Measurements from ENCODE around the gene WSCD2. TPM values are rescaled to one million over a fixed set of nuclear protein-coding genes. Genes with fewer than 3 reads are reported as not detected.

Gene WSCD2
- total RNA-seq, 4 donors from 2014 or later = 0.13 to 4.6 (median 0.29) TPM

- TF ChIP-seq EP300 (IDR thresholded peaks at IDR 0.05) (no peak), POLR2A (IDR thresholded peaks at IDR 0.05) (no peak), POLR2AphosphoS5 (IDR thresholded peaks at IDR 0.05) (no peak), CTCF (IDR thresholded peaks at IDR 0.05) (no peak)
- WGBS = 50% methylated on average over 13 of the region's 13 CpGs
- Histone ChIP-seq H3K36me3 (no peaks in the 10 kb centered on the region), H3K4me3 (no peak overlapping the region), H3K4me1 (no peaks in the 10 kb centered on the region), H3K9me3 (no peaks in the 10 kb centered on the region), H3K27me3 (peaks cover 28% of the 10 kb centered on the region), H3K27ac (no peak overlapping the region)
- DNase-seq (ENCODE audit: low spot score in 2 of 2) = no peak
Measured at GRCh38 chr12:108254517-108255251, 125.6 kb downstream of the WSCD2 start.

DNA sequence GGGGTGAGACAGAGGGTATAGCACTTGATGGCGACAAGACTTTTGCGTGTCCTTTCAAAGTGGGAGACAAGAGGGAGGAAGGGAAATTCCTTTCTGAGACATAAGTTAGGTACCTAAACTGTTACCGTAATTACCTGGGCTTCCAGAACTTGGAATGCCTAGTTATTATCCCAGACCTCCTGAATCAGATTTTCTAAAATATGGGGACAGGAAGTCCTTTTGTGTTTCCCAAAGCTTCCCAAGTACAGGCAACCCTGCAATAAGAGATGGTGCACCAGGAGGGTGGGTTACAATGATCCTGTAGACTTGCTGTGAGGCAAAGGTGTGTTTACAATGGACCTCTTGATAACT, 126.1 kb downstream of the WSCD2 start:
- no peak overlapping the region for H3K27ac ChIP-seq
- WGBS = 74% methylated on average over 3 of the region's 3 CpGs
- H3K36me3 ChIP-seq = no peaks in the 10 kb centered on the region
- H3K9me3 ChIP-seq = no peaks in the 10 kb centered on the region
- no peak for TF ChIP-seq POLR2A (IDR thresholded peaks at IDR 0.05)
- TF ChIP-seq EP300 (IDR thresholded peaks at IDR 0.05) = no peak
- TF ChIP-seq POLR2AphosphoS5 (IDR thresholded peaks at IDR 0.05) = no peak
- no peak for TF ChIP-seq CTCF (IDR thresholded peaks at IDR 0.05)
- no peaks in the 10 kb centered on the region for H3K4me1 ChIP-seq
- peak in 1 of 2 donors; percentile 16 for DNase-seq (ENCODE audit: low spot score in 2 of 2)
- no peak overlapping the region for H3K4me3 ChIP-seq
- peaks cover 28% of the 10 kb centered on the region for H3K27me3 ChIP-seq

DNA sequence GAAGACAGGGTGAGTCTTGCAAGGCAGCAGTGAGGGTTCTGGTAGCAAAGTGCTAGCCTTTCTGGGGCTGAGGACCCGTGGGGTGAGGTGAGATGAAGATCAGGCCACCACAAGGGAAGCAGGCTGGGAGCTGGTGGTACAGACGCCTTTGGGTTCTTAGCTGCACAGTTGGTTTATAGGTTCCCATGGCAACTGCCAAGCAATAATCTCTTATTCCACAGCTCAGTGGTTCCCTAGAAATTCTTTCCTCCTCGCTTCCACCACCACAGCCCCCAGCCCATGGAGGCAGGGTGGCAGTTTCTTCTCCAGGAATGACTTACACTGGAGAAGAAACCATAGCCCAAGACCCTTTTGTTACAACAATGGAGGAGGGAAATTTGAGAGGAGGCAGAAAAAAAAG, 127.9 kb downstream of the WSCD2 start:
- Histone ChIP-seq H3K4me1 (no peaks in the 10 kb centered on the region), H3K4me3 (no peak overlapping the region), H3K27ac (no peak overlapping the region), H3K36me3 (no peaks in the 10 kb centered on the region), H3K9me3 (peaks cover 8% of the 10 kb centered on the region), H3K27me3 (peaks cover 21% of the 10 kb centered on the region)
- TF ChIP-seq CTCF (IDR thresholded peaks at IDR 0.05) (no peak), EP300 (IDR thresholded peaks at IDR 0.05) (no peak), POLR2AphosphoS5 (IDR thresholded peaks at IDR 0.05) (no peak), POLR2A (IDR thresholded peaks at IDR 0.05) (no peak)
- DNase-seq (ENCODE audit: low spot score in 2 of 2) = no peak
- 45% methylated on average over 3 of the region's 3 CpGs for WGBS

DNA sequence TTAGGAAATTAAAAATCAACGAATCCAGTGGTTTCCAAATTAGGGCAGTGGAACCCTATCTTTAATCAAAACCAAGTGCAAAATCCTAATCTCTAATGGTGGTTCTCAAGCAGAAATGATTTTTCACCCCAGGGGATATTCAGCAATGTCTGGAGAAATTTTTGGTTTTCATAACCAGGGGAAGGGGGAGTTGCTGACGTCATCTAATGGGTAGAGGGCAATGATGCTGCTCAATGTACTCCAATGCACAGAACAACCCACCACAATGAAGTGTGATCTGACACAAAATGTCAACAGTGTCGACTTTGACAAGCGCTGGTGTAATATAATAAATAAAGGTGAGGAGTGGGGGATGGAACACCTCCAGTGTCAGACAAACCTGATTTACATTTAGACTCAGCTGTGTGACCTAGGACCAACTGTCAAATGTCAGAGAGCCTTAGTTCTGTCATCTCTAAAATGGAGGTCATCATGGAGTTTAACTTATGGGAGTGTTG, 128.6 kb downstream of the WSCD2 start:
- H3K4me1 ChIP-seq = no peaks in the 10 kb centered on the region
- H3K27ac ChIP-seq = no peak overlapping the region
- peaks cover 18% of the 10 kb centered on the region for H3K27me3 ChIP-seq
- H3K36me3 ChIP-seq = no peaks in the 10 kb centered on the region
- DNase-seq (ENCODE audit: low spot score in 2 of 2) = no peak
- H3K4me3 ChIP-seq = no peak overlapping the region
- H3K9me3 ChIP-seq = peaks cover 8% of the 10 kb centered on the region
- no peak for TF ChIP-seq POLR2A (IDR thresholded peaks at IDR 0.05)
- TF ChIP-seq EP300 (IDR thresholded peaks at IDR 0.05) = no peak
- no peak for TF ChIP-seq CTCF (IDR thresholded peaks at IDR 0.05)
- no peak for TF ChIP-seq POLR2AphosphoS5 (IDR thresholded peaks at IDR 0.05)
- 71% methylated on average over 4 of the region's 4 CpGs for WGBS

- no peak overlapping the region for H3K4me3 ChIP-seq
- 55% methylated on average over 3 of the region's 3 CpGs for WGBS
- no peak for TF ChIP-seq POLR2AphosphoS5 (IDR thresholded peaks at IDR 0.05)
- TF ChIP-seq CTCF (IDR thresholded peaks at IDR 0.05) = no peak
- no peak for TF ChIP-seq POLR2A (IDR thresholded peaks at IDR 0.05)
- TF ChIP-seq EP300 (IDR thresholded peaks at IDR 0.05) = no peak
- no peak for DNase-seq (ENCODE audit: low spot score in 2 of 2)
- H3K9me3 ChIP-seq = peaks cover 8% of the 10 kb centered on the region
- H3K27me3 ChIP-seq = peaks cover 13% of the 10 kb centered on the region
- no peak overlapping the region for H3K27ac ChIP-seq
- H3K4me1 ChIP-seq = no peaks in the 10 kb centered on the region
- no peaks in the 10 kb centered on the region for H3K36me3 ChIP-seq
Measured at GRCh38 chr12:108260039-108260438, 131.0 kb downstream of the WSCD2 start.
